ENCODE results near the gene GYPA. TPM values are rescaled to one million over a fixed set of nuclear protein-coding genes. Genes with fewer than 3 reads are reported as not detected.
A peak's percentile ranks its signal among the peaks of the same experiment; 100 is the strongest.

Gene GYPA
- total RNA-seq, 4 donors from 2014 or later, result not detected

GRCh38 chr4:144181391-144181790 is 40.9 kb upstream of the GYPA start:
- no peak overlapping the region for H3K27ac ChIP-seq (replicated peaks in 1 of 4)
- 69% methylated on average over 8 of the region's 8 CpGs for WGBS
- H3K9me3 ChIP-seq, result no peaks in the 10 kb centered on the region
- no peaks in the 10 kb centered on the region for H3K4me1 ChIP-seq
- no peak for TF ChIP-seq POLR2A (IDR thresholded peaks at IDR 0.05; ENCODE audit: low read depth)
- TF ChIP-seq POLR2AphosphoS5 (IDR thresholded peaks at IDR 0.05), result no peak
- TF ChIP-seq, protein P1, sequence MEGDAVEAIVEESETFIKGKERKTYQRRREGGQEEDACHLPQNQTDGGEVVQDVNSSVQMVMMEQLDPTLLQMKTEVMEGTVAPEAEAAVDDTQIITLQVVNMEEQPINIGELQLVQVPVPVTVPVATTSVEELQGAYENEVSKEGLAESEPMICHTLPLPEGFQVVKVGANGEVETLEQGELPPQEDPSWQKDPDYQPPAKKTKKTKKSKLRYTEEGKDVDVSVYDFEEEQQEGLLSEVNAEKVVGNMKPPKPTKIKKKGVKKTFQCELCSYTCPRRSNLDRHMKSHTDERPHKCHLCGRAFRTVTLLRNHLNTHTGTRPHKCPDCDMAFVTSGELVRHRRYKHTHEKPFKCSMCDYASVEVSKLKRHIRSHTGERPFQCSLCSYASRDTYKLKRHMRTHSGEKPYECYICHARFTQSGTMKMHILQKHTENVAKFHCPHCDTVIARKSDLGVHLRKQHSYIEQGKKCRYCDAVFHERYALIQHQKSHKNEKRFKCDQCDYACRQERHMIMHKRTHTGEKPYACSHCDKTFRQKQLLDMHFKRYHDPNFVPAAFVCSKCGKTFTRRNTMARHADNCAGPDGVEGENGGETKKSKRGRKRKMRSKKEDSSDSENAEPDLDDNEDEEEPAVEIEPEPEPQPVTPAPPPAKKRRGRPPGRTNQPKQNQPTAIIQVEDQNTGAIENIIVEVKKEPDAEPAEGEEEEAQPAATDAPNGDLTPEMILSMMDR (IDR thresholded peaks at IDR 0.05), result no peak
- no peak for TF ChIP-seq EP300 (IDR thresholded peaks at IDR 0.05)
- intact Hi-C loops (cut with DNase I), result no loop called here
- H3K36me3 ChIP-seq, result no peaks in the 10 kb centered on the region
- DNase-seq (ENCODE audit: extremely low spot score), result no peak
- no peak overlapping the region for H3K4me3 ChIP-seq
- H3K27me3 ChIP-seq, result no peaks in the 10 kb centered on the region

DNA sequence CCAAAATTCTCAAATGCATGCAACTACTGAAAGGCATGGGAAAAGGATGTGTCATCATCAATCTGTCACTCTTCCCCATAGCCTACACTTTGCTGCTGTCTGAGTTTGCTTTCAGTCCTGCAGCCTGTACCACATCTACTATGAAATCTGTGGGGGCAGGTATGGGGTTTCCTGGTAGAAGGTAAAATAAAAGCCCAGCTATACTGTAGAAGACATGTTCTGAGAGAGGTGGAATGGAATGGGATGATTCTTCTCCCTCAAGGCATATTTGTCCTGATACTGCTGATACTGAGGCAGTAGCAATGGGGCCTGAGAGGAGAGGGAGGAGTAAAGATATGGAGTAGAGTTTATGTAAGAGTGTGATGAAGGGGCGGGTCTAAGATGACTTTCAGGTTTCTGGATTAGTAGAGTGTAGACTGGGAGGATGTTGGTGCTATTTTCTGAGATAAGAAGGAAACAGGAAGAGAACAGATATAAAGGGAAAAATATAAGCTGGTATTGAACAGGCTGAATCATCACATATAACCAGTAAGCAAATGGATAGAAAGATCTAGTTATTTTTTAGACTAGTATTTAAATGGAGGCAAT is 38.7 kb upstream of the GYPA start:
- H3K4me3 ChIP-seq, result no peak overlapping the region
- 85% methylated on average over 1 of the region's 1 CpG for WGBS
- intact Hi-C loops (cut with DNase I), result loop anchor here (10.0 kb wide), 2 partner anchors 886 to 1436 kb away; partner anchors contain the start of gene MMAA
- no peak for DNase-seq (ENCODE audit: extremely low spot score)
- H3K36me3 ChIP-seq, result no peaks in the 10 kb centered on the region
- H3K9me3 ChIP-seq, result no peaks in the 10 kb centered on the region
- H3K27me3 ChIP-seq, result no peaks in the 10 kb centered on the region
- TF ChIP-seq POLR2A (IDR thresholded peaks at IDR 0.05; ENCODE audit: low read depth), result no peak
- peaks cover 0 to 3% (median 0%) of the 10 kb centered on the region in 4 donors for H3K4me1 ChIP-seq
- no peak overlapping the region for H3K27ac ChIP-seq (replicated peaks in 1 of 4)

- no peak for DNase-seq (ENCODE audit: extremely low spot score)
- no peak for TF ChIP-seq POLR2AphosphoS5 (IDR thresholded peaks at IDR 0.05)
- TF ChIP-seq EP300 (IDR thresholded peaks at IDR 0.05), result no peak
- TF ChIP-seq, protein P1 (IDR thresholded peaks at IDR 0.05), result no peak
- no peak for TF ChIP-seq POLR2A (IDR thresholded peaks at IDR 0.05; ENCODE audit: low read depth)
- no peaks in the 10 kb centered on the region for H3K9me3 ChIP-seq
- no peak overlapping the region for H3K27ac ChIP-seq (replicated peaks in 1 of 4)
- H3K4me1 ChIP-seq, result peaks cover 0 to 3% (median 0%) of the 10 kb centered on the region in 4 donors
- no peaks in the 10 kb centered on the region for H3K36me3 ChIP-seq
- no peaks in the 10 kb centered on the region for H3K27me3 ChIP-seq
- intact Hi-C loops (cut with DNase I), result loop anchor here (10.0 kb wide), 2 partner anchors 886 to 1436 kb away; partner anchors contain the start of gene MMAA
- 58% methylated on average over 2 of the region's 2 CpGs for WGBS
- no peak overlapping the region for H3K4me3 ChIP-seq
Measured at GRCh38 chr4:144178414-144178813, 37.9 kb upstream of the GYPA start.

DNA sequence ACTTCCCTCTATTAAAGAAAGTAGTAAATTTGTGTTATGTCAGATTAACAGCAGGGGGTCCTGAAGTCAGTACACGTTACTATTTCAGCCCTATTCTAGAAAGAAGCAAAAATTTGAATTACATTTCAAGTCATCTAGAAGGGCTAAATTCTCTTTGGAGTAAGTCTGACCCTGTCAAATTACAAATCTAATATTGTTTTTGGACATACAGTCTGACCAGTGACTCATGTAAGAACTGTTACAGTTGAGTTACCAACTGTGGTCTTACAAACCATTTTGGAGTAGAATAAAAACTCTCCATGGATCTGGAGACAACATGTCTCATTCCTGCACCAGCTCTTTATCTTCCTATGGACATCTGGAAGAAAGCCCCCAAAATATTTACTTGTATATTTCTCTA is 36.0 kb upstream of the GYPA start:
- H3K36me3 ChIP-seq, result no peaks in the 10 kb centered on the region
- H3K27me3 ChIP-seq, result no peaks in the 10 kb centered on the region
- H3K9me3 ChIP-seq, result no peaks in the 10 kb centered on the region
- WGBS, result 52% methylated on average over 1 of the region's 1 CpG
- H3K27ac ChIP-seq (replicated peaks in 1 of 4), result no peak overlapping the region
- H3K4me3 ChIP-seq, result no peak overlapping the region
- H3K4me1 ChIP-seq, result peaks cover 0 to 3% (median 0%) of the 10 kb centered on the region in 4 donors
- TF ChIP-seq EP300 (IDR thresholded peaks at IDR 0.05), result no peak
- no peak for DNase-seq (ENCODE audit: extremely low spot score)
- intact Hi-C loops (cut with DNase I), result loop anchor here (10.0 kb wide), 2 partner anchors 888 to 1438 kb away; partner anchors contain the start of gene MMAA

DNA sequence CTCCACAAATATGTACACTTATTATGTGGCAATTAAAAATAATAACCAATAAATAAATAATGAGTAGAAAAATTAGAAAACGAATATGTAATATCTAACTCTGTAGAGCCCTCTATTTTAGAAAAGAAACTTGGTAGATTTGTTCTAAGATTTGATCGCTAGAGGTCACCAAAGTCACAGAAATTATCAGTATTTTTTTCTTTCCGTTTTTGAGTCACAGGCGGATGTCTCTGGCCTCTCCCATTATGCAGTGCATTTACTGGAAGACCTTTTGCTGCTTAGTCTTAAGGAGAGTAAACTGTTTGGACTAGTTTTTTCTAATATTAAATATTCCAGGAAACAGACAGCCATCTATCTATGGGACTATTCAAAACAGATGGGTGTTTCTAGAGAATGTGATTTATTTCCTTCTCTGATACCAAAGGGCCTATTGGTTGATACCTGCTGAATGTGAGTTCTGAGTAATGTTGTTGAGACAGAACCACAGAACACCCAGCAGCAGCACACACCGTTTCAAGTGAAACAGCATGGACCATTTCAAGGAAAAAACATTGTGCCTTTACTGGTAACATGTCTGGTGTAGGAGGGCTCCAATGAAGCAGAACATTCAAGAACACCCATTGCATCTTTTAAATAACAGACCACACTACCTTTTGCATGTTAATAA is 34.0 kb upstream of the GYPA start:
- Histone ChIP-seq H3K27ac (replicated peaks in 1 of 4) (no peak overlapping the region), H3K4me1 (peaks cover 0 to 3% (median 0%) of the 10 kb centered on the region in 4 donors), H3K9me3 (no peaks in the 10 kb centered on the region), H3K4me3 (no peak overlapping the region), H3K27me3 (no peaks in the 10 kb centered on the region), H3K36me3 (no peaks in the 10 kb centered on the region)
- intact Hi-C loops (cut with DNase I), result loop anchor here (10.0 kb wide), 2 partner anchors 890 to 1440 kb away; partner anchors contain the start of gene MMAA
- WGBS, result 5% methylated on average over 5 of the region's 5 CpGs
- TF ChIP-seq, protein P1 (IDR thresholded peaks at IDR 0.05), result peak; percentile 33 to 43 (median 42)
- no peak for TF ChIP-seq POLR2AphosphoS5 (IDR thresholded peaks at IDR 0.05)
- TF ChIP-seq EP300 (IDR thresholded peaks at IDR 0.05), result no peak
- DNase-seq (ENCODE audit: extremely low spot score), result no peak

Measured in esophagus muscularis mucosa (tissue), 4 donors.